Stimulated activated naive CD4-positive, alpha-beta T cell treated with Interleukin-2 at 50 U/mL for 16 hours (primary cell): Measurements from ENCODE around the gene ALPL.
"Not testable (repeated sequence)": the region's sequence is repeated elsewhere in the genome, so short reads cannot be mapped to it uniquely, and the experiment has no call there.

Experiments used
- DNase-seq: peaks from one replicate; lab custom pipeline; 2025; lab: John Stamatoyannopoulos, UW

ALPL gene

GRCh38 chr1:21559788-21560567, 50.8 kb downstream of the ALPL start:
- no peak for DNase-seq

DNA sequence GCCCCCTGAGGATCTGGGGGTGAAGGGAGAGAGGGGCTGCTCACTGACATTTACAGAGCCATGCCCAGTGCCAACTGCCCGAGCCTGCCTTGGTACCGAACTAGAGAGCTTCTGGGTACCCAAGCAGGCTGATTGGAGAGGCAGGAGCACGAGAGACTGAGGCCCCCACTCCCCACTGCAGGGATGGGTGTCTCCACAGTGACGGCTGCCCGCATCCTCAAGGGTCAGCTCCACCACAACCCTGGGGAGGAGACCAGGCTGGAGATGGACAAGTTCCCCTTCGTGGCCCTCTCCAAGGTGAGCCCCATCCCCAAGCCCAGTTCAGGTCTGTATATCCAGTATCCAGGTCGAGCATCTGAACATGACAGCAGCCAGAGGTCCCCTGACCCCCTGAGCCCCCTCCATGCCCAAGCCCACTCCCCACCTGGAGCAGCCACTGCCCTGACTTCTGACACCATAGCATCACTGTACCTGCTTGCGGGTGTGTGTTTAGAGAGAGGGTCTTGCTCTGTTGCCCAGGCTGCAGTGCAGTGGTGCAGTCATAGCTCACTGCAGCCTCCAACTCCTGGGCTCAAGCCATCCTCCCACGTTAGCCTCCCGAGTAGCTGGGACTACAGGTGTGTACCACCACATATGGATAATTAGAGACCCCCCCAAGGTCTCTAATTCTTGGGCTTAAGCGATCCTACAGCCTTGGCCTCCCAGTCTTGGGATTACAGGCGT, 51.9 kb downstream of the ALPL start:
- no peak for DNase-seq

DNA sequence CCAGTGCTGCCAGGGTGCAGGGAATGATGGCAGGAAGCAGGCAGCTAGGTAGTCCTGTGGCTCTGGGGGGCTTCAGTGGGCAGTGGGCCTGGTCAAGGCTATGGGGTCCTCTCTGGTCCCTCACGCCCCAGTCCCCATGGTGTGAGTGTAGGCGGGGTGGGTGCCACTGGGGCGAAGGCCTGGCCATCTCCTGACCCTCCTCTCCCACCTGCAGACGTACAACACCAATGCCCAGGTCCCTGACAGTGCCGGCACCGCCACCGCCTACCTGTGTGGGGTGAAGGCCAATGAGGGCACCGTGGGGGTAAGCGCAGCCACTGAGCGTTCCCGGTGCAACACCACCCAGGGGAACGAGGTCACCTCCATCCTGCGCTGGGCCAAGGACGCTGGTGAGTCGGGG, 53.7 kb downstream of the ALPL start:
- DNase-seq: no peak

DNA sequence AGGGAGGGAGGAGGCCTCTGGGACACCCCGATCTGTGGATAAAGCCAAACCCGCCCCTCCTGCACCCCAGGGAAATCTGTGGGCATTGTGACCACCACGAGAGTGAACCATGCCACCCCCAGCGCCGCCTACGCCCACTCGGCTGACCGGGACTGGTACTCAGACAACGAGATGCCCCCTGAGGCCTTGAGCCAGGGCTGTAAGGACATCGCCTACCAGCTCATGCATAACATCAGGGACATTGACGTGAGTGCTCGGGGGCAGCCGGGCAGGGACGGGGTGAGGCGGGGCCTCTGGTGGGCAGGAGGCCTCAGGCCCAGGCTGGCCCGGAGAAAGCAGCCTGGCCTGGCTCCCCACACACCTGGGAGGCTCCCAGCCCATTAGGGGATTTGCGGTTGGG, 54.7 kb downstream of the ALPL start:
- DNase-seq: no peak

- no peak for DNase-seq
Observed at GRCh38 chr1:21564521-21565095, 55.4 kb downstream of the ALPL start.

DNA sequence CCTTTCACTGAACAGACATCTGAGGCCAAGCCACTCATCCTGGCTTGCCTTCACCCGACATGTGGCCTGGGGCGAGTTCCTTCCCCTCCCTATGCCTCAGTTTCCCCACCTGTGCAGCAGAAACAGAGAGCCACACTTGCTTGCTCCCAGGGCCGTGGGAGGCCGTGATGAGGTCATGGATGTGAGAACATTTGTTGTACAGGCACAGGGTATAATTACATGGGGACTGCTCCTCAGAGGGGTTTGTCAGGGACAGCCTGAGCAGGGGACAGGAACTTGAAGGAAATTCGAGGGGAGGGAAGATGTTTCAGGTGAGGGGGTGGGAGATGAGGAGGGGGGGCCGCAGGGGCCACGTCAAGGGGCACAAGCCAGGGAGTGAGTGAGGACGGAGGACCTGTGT, 56.1 kb downstream of the ALPL start:
- DNase-seq: no peak

DNA sequence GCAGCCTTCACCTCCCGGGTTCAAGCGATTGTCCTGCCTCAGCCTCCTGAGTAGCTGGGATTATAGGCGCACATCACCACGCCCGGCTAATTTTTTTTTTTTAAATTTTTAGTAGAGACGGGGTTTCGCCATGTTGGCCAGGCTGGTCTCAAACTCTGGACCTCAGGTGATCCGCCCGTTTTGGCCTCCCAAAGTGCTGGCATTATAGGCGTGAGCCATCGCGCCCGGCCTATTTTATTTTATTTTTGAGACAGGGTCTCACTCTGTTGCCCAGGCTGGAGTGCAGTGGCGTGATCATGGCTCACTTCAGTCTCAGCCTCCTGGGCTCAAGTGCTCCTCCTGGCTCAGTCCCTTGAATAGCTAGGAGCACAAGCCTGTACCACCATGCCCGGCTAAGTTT, 57.1 kb downstream of the ALPL start:
- not testable (repeated sequence) for DNase-seq

DNA sequence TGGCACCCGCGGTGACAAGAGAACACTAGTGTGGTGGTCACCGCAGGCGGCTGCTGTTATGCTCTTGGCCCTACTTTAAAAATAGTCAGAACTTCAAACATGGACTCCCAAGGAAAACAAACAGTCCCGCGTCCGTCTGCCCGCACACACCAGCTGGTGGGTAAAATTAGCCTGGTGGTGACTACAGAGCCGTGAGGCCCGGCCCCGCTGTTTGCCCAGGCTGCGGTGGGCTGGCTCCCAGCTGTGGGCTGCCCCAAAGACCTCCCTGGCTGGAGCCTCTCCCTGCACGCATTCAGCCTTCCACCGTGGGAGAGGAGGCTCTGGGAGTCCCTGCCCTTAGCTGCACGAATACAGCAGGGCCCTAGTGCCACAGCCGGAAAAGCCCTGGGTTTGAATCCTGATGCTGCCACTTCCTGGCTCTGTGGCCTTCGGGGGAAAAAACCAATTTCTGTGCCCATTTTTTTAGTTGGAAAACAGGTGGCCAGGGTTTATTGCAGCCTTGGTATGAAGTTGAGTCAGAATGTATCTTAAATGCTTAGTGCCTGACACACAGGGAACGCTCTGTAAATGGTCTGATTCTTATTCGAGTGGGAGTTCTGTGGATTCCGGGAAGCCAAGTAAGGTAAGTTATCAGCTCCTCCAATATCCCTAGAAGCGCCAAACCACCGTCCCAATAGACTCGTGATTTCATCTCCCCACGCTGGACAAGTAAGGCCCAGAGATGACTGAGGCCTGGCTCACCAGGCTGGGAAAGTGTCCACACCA, 58.2 kb downstream of the ALPL start:
- DNase-seq: no peak

DNA sequence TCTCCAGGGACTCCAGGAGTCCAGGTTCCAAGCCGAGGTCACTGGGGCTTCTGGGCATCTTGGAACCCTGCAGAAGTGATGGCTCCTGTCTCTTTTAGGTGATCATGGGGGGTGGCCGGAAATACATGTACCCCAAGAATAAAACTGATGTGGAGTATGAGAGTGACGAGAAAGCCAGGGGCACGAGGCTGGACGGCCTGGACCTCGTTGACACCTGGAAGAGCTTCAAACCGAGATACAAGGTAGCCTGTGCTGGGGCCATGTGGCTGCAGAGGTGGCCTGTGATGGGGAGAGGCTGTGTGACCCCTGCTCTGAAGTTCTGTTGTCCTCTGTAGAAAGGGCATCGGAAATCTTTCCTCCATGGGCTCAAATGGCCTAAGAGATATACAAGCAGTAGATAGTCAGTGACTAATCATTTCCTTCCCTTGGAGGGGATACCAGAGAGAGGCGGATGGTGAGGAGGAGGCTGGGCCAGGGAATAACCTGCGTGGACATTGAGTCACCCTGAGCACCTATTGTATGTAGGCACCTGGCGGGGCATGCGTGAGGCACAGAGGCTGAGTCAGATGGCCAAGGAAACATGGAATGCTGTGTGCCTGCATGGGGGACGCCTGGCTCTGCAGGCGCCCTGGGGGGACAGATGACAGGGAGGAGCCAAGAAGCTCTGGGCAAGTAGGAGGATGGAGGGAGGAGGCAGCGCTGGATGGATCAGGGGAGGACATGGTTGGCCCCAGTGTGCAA, 59.0 kb downstream of the ALPL start:
- DNase-seq: no peak

DNA sequence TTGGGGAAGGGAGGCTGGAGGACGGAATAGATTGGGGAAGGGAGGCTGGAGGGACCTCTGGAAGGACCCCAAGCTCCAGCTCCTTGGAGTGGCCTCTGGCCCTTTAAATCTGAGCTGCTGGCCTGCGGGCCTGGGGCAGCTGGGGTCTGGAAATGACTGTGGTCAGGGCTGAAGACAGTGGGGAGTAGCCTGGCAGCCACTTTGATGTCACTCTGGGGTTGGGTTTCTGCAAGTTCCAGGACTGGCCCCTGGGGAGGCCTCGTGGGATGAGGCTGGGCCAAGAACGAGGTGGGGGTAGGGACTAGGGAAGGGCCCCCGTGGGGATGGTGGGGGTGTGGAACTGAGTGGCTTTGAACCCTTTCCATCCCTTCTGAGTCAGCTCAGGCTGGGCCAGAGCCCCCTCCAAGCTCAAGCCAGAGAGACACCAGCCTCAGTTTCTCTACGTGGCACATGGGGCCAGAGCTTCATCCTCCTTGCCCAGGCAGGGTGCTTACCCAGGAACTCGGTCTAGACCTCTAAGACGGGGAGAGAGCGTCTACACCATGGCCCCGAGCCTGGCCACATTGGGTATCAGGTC, 59.7 kb downstream of the ALPL start:
- DNase-seq: no peak

- DNase-seq: no peak
Observed at GRCh38 chr1:21569820-21570527, 60.8 kb downstream of the ALPL start.

- no peak for DNase-seq
Observed at GRCh38 chr1:21570528-21570875, 61.3 kb downstream of the ALPL start.

DNA sequence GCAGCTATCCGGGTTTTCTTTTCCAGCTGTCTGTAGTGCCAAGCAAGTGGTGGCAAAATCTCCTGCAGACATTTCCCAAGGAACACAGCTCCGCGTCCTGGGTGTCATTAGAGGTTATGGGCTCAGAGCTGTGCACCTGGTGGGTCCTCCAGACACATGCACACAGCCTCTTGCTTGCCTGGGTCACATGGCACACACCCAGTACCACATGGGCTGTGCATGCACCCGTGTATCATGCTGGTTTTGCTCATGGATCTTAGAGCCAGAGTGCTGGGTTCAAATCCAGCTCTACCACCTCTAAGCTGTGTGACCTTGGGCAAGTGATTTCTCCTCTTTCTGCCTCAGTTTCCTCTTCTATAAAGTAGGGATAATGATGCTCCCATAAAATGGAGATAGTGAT, 61.7 kb downstream of the ALPL start:
- DNase-seq: no peak

- DNase-seq: no peak
Observed at GRCh38 chr1:21572221-21572620, 63.0 kb downstream of the ALPL start.

- DNase-seq: no peak
Observed at GRCh38 chr1:21572735-21573277, 63.6 kb downstream of the ALPL start.

DNA sequence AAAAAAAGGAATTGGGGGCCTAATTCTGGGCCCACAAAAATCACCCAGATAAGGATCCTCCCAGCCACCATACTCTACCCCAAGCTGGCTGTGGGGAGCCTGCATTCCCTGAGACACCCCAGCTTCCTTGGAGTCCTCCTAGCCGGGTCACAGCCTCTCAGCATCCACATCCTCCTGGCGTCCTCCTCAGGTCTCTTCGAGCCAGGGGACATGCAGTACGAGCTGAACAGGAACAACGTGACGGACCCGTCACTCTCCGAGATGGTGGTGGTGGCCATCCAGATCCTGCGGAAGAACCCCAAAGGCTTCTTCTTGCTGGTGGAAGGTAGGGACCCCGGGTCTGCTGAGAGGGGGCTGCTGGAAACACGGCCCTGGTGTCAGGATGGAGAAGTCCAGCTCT, 64.3 kb downstream of the ALPL start:
- DNase-seq: no peak

GRCh38 chr1:21573971-21574465, 64.8 kb downstream of the ALPL start:
- DNase-seq: no peak

DNA sequence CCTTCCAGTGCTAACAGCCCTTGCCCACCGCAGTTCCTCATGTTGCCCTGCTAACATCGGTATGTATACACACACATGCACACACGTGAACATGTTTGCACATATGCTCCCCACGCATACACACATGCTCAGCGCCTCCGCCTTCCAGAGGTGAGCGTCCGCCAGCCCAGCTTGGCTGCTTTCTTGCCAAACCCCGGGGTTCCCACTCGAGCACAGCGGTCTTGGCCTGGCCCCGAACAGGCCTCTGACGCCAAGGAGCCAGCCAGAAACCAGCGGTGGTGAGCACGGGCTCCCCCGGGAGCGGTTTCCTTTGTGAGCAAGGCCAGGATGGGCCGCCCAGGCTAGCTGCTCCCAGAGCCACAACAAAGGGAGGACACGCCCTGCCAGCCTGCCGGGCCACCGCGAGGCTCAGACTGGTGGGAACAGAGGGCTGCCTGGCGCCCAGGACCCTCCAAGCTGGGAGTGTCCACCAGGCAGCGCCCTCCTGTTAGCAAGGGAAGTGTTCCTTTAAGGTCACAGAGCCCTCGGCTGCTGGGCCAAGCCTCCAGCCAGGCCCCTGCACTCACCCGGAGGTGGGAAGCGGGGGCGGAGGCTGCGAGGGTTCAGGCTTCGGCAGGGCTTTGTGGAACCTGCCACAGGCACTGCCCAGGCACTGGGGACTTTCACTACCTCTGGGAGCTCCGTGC, 65.4 kb downstream of the ALPL start:
- DNase-seq: no peak

GRCh38 chr1:21575351-21575942, 66.2 kb downstream of the ALPL start:
- DNase-seq: no peak
